Smooth muscle cell (in vitro differentiated cells): Measurements from ENCODE around the gene TFF1. TPM values are rescaled to one million over a fixed set of nuclear protein-coding genes. Genes with fewer than 3 reads are reported as not detected.

Source experiments
- DNase-seq: peaks from one replicate; lab custom pipeline; 2025; ENCODE audit not compliant: unreplicated experiment; lab: John Stamatoyannopoulos, UW
- H2AFZ ChIP-seq: fragments of 200-600 bp; sonication (generic); 2 replicates; pipeline ENCODE4 v1.6.0; 2016; ENCODE audit warnings: antibody characterized with exemption, low read depth, mild to moderate bottlenecking
- H3F3A ChIP-seq: fragments of 200-600 bp; sonication (generic); 2 replicates; pipeline ENCODE4 v1.6.0; 2017; ENCODE audit warnings: antibody characterized with exemption, low read depth
- H3K27ac ChIP-seq: fragments of 200-600 bp; sonication (generic); 2 replicates; pipeline ENCODE4 v1.5.1; 2016; ENCODE audit warnings: low read depth, mild to moderate bottlenecking
- H3K27me3 ChIP-seq: fragments of 200-600 bp; sonication (generic); 2 replicates; pipeline ENCODE4 v1.6.1; 2016; ENCODE audit warnings: low read depth, mild to moderate bottlenecking
- H3K36me3 ChIP-seq: fragments of 200-600 bp; sonication (generic); 2 replicates; pipeline ENCODE4 v1.5.1; 2016; ENCODE audit warnings: low read depth
- H3K4me1 ChIP-seq: fragments of 200-600 bp; sonication (generic); 2 replicates; pipeline ENCODE4 v1.5.1; 2016; ENCODE audit warnings: low read depth
- H3K4me2 ChIP-seq: fragments of 200-600 bp; sonication (generic); 2 replicates; pipeline ENCODE4 v1.6.0; 2016; ENCODE audit warnings: mild to moderate bottlenecking
- H3K4me3 ChIP-seq: fragments of 200-600 bp; sonication (generic); 2 replicates; pipeline ENCODE4 v1.5.1; 2016; ENCODE audit warnings: mild to moderate bottlenecking
- H3K79me2 ChIP-seq: fragments of 200-600 bp; sonication (generic); 2 replicates; pipeline ENCODE4 v1.6.0; 2016; ENCODE audit warnings: low read depth, mild to moderate bottlenecking
- H3K9ac ChIP-seq: fragments of 200-600 bp; sonication (generic); 2 replicates; pipeline ENCODE4 v1.6.0; 2016; ENCODE audit warnings: low read depth
- H3K9me3 ChIP-seq: fragments of 200-600 bp; sonication (generic); replicated peaks from 2 replicates; pipeline ENCODE4 v1.5.1; 2016; ENCODE audit warnings: low read depth
- H4K20me1 ChIP-seq: fragments of 200-600 bp; sonication (generic); 2 replicates; pipeline ENCODE4 v1.6.0; 2016; ENCODE audit warnings: low read depth
- CTCF ChIP-seq: fragments of 200-600 bp; sonication (generic); IDR thresholded peaks from 2 replicates; pipeline ENCODE4 v1.5.1; 2017; ENCODE audit warnings: borderline replicate concordance, mild to moderate bottlenecking, antibody characterized with exemption; ENCODE audit not compliant: insufficient read depth, poor library complexity, severe bottlenecking
- WGBS: methylation state at CpG from one replicate; pipeline ENCODE4 v1.1.7; 2016; ENCODE audit warnings: low lambda C conversion rate; 5-methylcytosine and 5-hydroxymethylcytosine counted together
- polyA plus RNA-seq: library from polyadenylated mRNA; unstranded; fragments of >200 nt; fragmentation: Nextera tagmentation; extraction: Ambion mirVana; gene quantifications from 2 replicates; pipeline ENCODE4 v1.2.1, GENCODE V29; 2016
- total RNA-seq: library from RNA; depleted of rRNA; stranded (reverse); fragments of >200 nt; gene quantifications from 2 replicates; pipeline ENCODE4 v1.2.3, GENCODE V29; 2014

Gene TFF1
- total and polyA plus RNA-seq, 2 experiments from 2014 or later: 7.9 to 8.6 TPM

- DNase-seq: no peak
- 87% methylated on average over 12 of the region's 12 CpGs for WGBS
- Histone ChIP-seq H3K79me2 (no peaks in the 10 kb centered on the region), H3K4me1 (peaks cover 5% of the 10 kb centered on the region), H4K20me1 (no peaks in the 10 kb centered on the region), H3K9ac (no peak overlapping the region), H3K9me3 (no peaks in the 10 kb centered on the region), H3K27ac (no peak overlapping the region), H2AFZ (no peak overlapping the region), H3F3A (no peaks in the 10 kb centered on the region), H3K4me3 (no peak overlapping the region), H3K4me2 (no peak overlapping the region), H3K36me3 (no peaks in the 10 kb centered on the region), H3K27me3 (no peaks in the 10 kb centered on the region)
- TF ChIP-seq CTCF: no peak
Observed at GRCh38 chr21:42398436-42399028, 32.2 kb upstream of the TFF1 start.

GRCh38 chr21:42397746-42398394, 31.5 kb upstream of the TFF1 start:
- no peak overlapping the region for H3K9ac ChIP-seq

GRCh38 chr21:42396799-42397745, 30.7 kb upstream of the TFF1 start:
- Histone ChIP-seq H3K79me2 (no peaks in the 10 kb centered on the region), H3K27ac (no peak overlapping the region), H3K4me1 (peaks cover 5% of the 10 kb centered on the region), H3K9me3 (no peaks in the 10 kb centered on the region), H3K36me3 (no peaks in the 10 kb centered on the region), H3K4me3 (no peak overlapping the region), H4K20me1 (no peaks in the 10 kb centered on the region), H3K9ac (no peak overlapping the region), H3K4me2 (no peak overlapping the region), H3K27me3 (no peaks in the 10 kb centered on the region), H2AFZ (no peak overlapping the region), H3F3A (no peaks in the 10 kb centered on the region)
- TF ChIP-seq CTCF: no peak
- no peak for DNase-seq
- WGBS: 89% methylated on average over 19 of the region's 19 CpGs

More at GRCh38 chr21:42397746-42398394, 31.5 kb upstream of the TFF1 start:
- Histone ChIP-seq H3K4me2 (no peak overlapping the region), H3K27ac (no peak overlapping the region), H3K79me2 (no peaks in the 10 kb centered on the region), H3F3A (no peaks in the 10 kb centered on the region), H3K4me1 (peaks cover 5% of the 10 kb centered on the region), H3K36me3 (no peaks in the 10 kb centered on the region), H3K9me3 (no peaks in the 10 kb centered on the region), H3K4me3 (no peak overlapping the region), H3K27me3 (no peaks in the 10 kb centered on the region), H2AFZ (no peak overlapping the region), H4K20me1 (no peaks in the 10 kb centered on the region)
- no peak for TF ChIP-seq CTCF
- DNase-seq: no peak
- 93% methylated on average over 14 of the region's 14 CpGs for WGBS
